ENCODE measurements around the gene KRTAP10-1.
"Not testable (repeated sequence)": the region's sequence is repeated elsewhere in the genome, so short reads cannot be mapped to it uniquely, and the experiment has no call there.

The KRTAP10-1 gene

DNA sequence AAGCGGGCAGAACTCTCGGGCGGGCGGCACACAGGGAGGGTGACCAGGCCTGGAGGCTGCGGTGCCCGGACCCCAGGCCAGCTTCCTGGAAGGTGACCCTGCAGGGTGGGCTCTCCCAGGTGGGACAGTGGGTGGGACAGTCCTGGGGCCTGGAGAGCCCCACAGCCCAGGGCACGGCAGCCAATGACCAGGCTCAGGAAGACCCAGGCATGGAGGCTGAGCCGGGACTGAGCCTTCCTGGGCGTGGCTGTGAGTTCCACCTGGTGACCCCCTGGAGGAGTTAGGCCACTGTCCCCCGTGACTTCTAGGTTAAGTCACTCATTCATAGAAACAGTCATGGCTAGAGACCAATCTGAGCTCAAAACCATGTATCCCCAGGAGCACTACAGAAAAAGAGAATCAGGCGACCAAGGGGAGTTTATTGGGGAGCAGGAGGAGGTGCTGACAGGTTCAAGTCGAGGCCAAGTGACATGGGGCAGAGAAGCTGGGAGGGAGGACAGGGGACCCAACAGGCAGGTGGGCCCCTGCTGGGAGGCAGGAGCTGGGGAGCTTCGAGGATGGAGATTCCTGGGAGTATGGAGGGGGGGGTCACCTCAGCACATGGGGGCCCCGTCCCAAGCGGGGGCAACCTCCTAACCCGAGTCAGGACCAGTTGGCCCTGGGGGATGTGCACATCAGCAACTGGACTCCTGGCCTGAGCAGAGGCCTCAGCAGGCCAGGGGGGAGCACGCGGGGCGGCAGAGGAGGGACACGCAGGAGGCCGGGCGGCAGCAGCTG is 39.2 kb upstream of the KRTAP10-1 start:
- Histone ChIP-seq H3K4me3 (ENCODE audit: low read depth in 1 of 2, low read length in 2 of 2) (no peak overlapping the region), H3K9me3 (ENCODE audit: control insufficient read depth in 1 of 2, low read length in 2 of 2) (peaks cover 0 to 7% of the 10 kb centered on the region in 2 donors), H3K9ac (ENCODE audit: low read depth in 1 of 2, low read length in 2 of 2) (no peak overlapping the region), H3K27me3 (ENCODE audit: control insufficient read depth in 1 of 2, insufficient read depth in 2 of 2, low read length in 2 of 2) (no peaks in the 10 kb centered on the region), H3K36me3 (ENCODE audit: control insufficient read depth in 1 of 2, insufficient read depth in 2 of 2, low read length in 2 of 2) (no peaks in the 10 kb centered on the region), H3K4me1 (ENCODE audit: control insufficient read depth in 1 of 2, insufficient read depth in 2 of 2, low read length in 2 of 2) (peaks cover 0 to 5% of the 10 kb centered on the region in 2 donors), H3K27ac (ENCODE audit: low read depth, low read length) (no peak overlapping the region)

DNA sequence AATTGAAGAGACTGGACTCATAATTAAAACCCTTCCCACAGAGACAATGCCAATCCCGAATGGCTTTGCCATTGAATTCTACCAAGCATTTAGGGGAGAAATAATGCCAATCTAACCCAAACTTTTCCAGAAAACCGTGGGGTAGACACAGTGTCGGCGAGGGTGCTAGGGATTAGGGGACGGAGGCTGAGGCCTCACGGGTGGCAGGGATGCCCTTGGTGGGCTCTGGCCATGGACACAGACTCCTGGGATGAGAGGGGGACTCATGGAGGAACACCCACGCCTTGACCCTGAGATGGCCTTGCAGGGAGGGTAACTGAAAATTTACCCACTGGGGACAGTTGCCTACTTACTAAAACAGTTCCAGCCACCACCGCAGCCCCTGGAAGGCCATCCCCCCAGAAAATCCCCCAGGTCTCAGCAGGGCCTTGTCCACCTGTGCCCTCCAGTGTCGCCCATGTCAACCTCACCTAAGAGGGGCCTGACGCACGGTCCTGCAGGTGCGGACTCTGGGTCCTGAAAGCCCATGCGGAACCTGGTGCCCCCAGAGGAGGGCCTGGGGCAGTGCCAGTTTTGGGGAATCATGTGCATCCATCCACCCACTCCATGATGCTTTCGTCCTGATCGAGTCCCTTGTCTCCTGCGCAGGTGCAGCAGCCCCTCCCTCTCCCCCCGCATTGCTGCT is 38.5 kb upstream of the KRTAP10-1 start:
- Histone ChIP-seq H3K4me1 (ENCODE audit: control insufficient read depth in 1 of 2, insufficient read depth in 2 of 2, low read length in 2 of 2) (peaks cover 0 to 6% of the 10 kb centered on the region in 2 donors), H3K4me3 (ENCODE audit: low read depth in 1 of 2, low read length in 2 of 2) (no peak overlapping the region), H3K27ac (ENCODE audit: low read depth, low read length) (no peak overlapping the region), H3K9me3 (ENCODE audit: control insufficient read depth in 1 of 2, low read length in 2 of 2) (peaks cover 0 to 7% of the 10 kb centered on the region in 2 donors), H3K27me3 (ENCODE audit: control insufficient read depth in 1 of 2, insufficient read depth in 2 of 2, low read length in 2 of 2) (no peaks in the 10 kb centered on the region), H3K36me3 (ENCODE audit: control insufficient read depth in 1 of 2, insufficient read depth in 2 of 2, low read length in 2 of 2) (no peaks in the 10 kb centered on the region), H3K9ac (ENCODE audit: low read depth in 1 of 2, low read length in 2 of 2) (no peak overlapping the region)

DNA sequence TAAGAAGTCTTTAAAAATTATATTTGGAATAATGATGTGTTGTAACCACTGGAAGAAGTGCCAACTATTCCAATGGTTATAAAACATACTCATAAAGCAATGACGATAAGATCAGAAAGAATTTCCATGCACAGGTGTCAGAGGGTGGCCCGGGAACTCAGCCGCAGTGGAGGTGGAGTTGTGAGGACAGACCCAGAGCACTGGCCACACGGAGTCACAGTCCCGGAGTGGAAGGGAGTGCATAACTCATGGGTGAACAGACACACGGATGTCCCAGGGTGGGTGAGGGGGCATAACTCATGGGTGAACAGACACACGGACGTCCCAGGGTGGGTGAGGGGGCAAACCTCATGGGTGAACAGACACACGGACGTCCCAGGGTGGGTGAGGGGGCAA is 36.0 kb upstream of the KRTAP10-1 start:
- H3K27me3 ChIP-seq (ENCODE audit: control insufficient read depth in 1 of 2, insufficient read depth in 2 of 2, low read length in 2 of 2) = no peaks in the 10 kb centered on the region
- no peak overlapping the region for H3K27ac ChIP-seq (ENCODE audit: low read depth, low read length)
- peaks cover 0 to 6% of the 10 kb centered on the region in 2 donors for H3K4me1 ChIP-seq (ENCODE audit: control insufficient read depth in 1 of 2, insufficient read depth in 2 of 2, low read length in 2 of 2)
- peaks cover 4 to 8% of the 10 kb centered on the region in 2 donors for H3K9me3 ChIP-seq (ENCODE audit: control insufficient read depth in 1 of 2, low read length in 2 of 2)
- H3K9ac ChIP-seq (ENCODE audit: low read depth in 1 of 2, low read length in 2 of 2) = no peak overlapping the region
- H3K4me3 ChIP-seq (ENCODE audit: low read depth in 1 of 2, low read length in 2 of 2) = no peak overlapping the region
- no peaks in the 10 kb centered on the region for H3K36me3 ChIP-seq (ENCODE audit: control insufficient read depth in 1 of 2, insufficient read depth in 2 of 2, low read length in 2 of 2)

DNA sequence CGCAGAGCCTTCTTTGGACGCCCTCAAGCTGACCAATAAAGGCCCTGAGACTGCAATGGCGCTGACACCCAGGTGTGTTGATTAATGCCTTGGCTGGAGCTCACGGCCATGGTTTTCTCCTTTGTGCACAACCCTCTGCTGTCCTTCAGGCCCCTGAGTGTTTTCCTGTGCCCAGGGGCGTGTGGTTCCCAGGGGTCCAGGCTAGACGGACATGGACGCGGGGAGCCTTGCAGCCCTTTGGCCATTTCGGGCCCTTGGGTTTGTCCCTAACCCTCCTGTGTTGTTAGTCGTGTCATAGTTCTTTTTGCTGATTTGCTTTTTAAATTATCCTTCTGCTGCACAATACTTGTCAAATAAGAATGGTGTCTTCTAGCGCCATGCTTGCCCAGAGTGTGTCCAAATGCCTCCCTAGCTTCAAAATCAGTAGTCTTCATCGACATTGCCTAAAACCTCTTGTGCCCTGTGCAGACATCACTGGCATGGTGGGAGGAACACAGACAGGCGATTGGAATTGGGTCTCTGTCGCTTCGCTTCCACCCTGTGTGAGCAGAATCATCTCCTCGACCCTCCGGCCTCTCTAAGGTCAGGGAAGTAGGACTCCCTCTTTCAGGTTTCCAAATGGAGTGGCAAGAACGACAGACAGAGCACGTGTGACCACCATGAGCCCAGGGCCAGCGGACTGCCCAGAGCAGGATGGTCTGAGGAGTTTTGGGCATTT is 35.5 kb upstream of the KRTAP10-1 start:
- H3K9me3 ChIP-seq (ENCODE audit: control insufficient read depth in 1 of 2, low read length in 2 of 2) = peaks cover 4% of the 10 kb centered on the region in 2 donors
- H3K4me1 ChIP-seq (ENCODE audit: control insufficient read depth in 1 of 2, insufficient read depth in 2 of 2, low read length in 2 of 2) = peaks cover 0 to 6% of the 10 kb centered on the region in 2 donors
- no peak overlapping the region for H3K4me3 ChIP-seq (ENCODE audit: low read depth in 1 of 2, low read length in 2 of 2)
- H3K36me3 ChIP-seq (ENCODE audit: control insufficient read depth in 1 of 2, insufficient read depth in 2 of 2, low read length in 2 of 2) = no peaks in the 10 kb centered on the region
- no peak overlapping the region for H3K9ac ChIP-seq (ENCODE audit: low read depth in 1 of 2, low read length in 2 of 2)
- H3K27me3 ChIP-seq (ENCODE audit: control insufficient read depth in 1 of 2, insufficient read depth in 2 of 2, low read length in 2 of 2) = no peaks in the 10 kb centered on the region
- no peak overlapping the region for H3K27ac ChIP-seq (ENCODE audit: low read depth, low read length)

DNA sequence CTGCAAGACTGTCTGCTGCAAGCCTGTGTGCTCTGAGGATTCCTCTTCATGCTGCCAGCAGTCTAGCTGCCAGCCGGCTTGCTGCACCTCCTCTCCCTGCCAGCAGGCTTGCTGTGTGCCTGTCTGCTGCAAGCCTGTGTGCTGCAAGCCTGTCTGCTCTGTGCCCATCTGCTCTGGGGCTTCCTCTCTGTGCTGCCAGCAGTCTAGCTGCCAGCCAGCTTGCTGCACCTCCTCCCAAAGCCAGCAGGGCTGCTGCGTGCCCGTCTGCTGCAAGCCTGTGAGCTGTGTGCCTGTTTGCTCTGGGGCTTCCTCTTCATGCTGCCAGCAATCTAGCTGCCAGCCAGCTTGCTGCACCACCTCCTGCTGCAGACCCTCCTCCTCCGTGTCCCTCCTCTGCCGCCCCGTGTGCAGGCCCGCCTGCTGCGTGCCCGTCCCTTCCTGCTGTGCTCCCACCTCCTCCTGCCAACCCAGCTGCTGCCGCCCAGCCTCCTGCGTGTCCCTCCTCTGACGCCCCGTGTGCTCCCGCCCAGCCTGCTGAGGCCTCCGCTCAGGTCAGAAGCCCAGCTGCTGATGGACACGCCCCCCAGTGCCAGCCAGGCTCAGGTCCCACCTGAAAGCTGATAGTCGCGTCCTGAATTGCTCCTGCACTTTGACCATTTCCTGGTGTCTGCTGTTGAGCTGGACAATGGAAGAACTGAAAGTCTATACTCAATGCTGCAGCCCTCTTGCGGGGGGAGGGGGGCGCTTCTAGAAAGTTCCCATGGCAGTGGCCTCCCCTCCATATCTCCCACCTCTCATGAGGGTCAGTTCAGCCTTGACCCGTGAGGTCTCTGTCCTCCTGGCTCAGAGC is 34.7 kb upstream of the KRTAP10-1 start:
- peak overlapping the region; percentile 29 to 36 for H3K4me3 ChIP-seq (ENCODE audit: low read depth in 1 of 2, low read length in 2 of 2)
- H3K4me1 ChIP-seq (ENCODE audit: control insufficient read depth in 1 of 2, insufficient read depth in 2 of 2, low read length in 2 of 2) = peaks cover 0 to 6% of the 10 kb centered on the region in 2 donors
- H3K36me3 ChIP-seq (ENCODE audit: control insufficient read depth in 1 of 2, insufficient read depth in 2 of 2, low read length in 2 of 2) = no peaks in the 10 kb centered on the region
- no peak overlapping the region for H3K27ac ChIP-seq (ENCODE audit: low read depth, low read length)
- H3K27me3 ChIP-seq (ENCODE audit: control insufficient read depth in 1 of 2, insufficient read depth in 2 of 2, low read length in 2 of 2) = no peaks in the 10 kb centered on the region
- H3K9ac ChIP-seq (ENCODE audit: low read depth in 1 of 2, low read length in 2 of 2) = no peak overlapping the region
- H3K9me3 ChIP-seq (ENCODE audit: control insufficient read depth in 1 of 2, low read length in 2 of 2) = peaks cover 4% of the 10 kb centered on the region in 2 donors

DNA sequence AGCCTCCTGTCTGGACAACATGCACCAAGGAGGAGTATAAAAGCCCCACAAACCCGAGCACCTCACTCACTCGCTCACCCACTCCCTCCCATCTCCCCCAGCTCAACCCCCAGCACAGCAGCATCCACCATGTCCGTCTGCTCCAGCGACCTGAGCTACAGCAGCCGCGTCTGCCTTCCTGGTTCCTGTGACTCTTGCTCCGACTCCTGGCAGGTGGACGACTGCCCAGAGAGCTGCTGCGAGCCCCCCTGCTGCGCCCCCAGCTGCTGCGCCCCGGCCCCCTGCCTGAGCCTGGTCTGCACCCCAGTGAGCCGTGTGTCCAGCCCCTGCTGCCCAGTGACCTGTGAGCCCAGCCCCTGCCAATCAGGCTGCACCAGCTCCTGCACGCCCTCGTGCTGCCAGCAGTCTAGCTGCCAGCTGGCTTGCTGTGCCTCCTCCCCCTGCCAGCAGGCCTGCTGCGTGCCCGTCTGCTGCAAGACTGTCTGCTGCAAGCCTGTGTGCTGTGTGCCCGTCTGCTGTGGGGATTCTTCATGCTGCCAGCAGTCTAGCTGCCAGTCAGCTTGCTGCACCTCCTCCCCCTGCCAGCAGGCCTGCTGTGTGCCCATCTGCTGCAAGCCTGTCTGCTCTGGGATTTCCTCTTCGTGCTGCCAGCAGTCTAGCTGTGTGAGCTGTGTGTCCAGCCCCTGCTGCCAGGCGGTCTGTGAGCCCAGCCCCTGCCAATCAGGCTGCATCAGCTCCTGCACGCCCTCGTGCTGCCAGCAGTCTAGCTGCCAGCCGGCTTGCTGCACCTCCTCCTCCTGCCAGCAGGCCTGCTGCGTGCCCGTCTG is 33.8 kb upstream of the KRTAP10-1 start, which contains the start of gene KRTAP10-4:
TSS of gene KRTAP10-4 (plus strand) at position 100 of the 827 bp plus-strand sequence. CDS start at position 130, 30 bp downstream.
- H3K4me3 ChIP-seq (ENCODE audit: low read depth in 1 of 2, low read length in 2 of 2) = peak within 1 kb of the TSS; percentile 3 to 36
- H3K27ac ChIP-seq (ENCODE audit: low read depth, low read length); H3K4me1 ChIP-seq (ENCODE audit: control insufficient read depth in 1 of 2, insufficient read depth in 2 of 2, low read length in 2 of 2); H3K36me3 ChIP-seq (ENCODE audit: control insufficient read depth in 1 of 2, insufficient read depth in 2 of 2, low read length in 2 of 2); H3K27me3 ChIP-seq (ENCODE audit: control insufficient read depth in 1 of 2, insufficient read depth in 2 of 2, low read length in 2 of 2); H3K9ac ChIP-seq (ENCODE audit: low read depth in 1 of 2, low read length in 2 of 2); H3K9me3 ChIP-seq (ENCODE audit: control insufficient read depth in 1 of 2, low read length in 2 of 2): not testable (repeated sequence)

DNA sequence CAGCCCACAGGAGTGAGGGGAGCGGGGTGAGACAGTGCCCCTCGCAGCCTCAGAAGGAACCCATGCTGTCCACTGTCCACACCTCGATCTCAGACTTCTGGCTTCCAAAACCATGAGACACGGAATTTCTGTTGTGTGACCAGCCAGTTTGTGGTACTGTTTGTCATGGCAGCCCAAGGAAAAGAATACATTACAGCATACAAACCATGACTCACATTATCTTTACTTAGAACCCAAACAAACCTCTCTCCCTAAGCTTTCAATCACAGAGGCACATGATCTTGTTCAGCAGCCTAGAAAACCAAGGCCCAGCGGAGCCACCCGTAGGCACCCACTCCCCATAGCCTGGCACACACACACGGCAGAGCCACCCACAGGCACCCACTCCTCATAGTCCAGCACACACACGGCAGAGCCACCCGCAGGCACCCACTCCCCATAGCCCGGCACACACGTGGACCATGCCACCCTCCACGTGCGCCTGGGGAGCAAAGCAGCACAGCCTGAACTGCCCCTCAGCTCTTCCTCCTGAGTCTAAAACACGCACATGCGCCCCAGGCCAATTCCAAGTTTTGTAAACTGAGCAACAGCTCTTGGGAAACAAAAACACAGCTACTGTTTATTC is 33.1 kb upstream of the KRTAP10-1 start:
- Histone ChIP-seq H3K4me1 (ENCODE audit: control insufficient read depth in 1 of 2, insufficient read depth in 2 of 2, low read length in 2 of 2) (peaks cover 0 to 6% of the 10 kb centered on the region in 2 donors), H3K9me3 (ENCODE audit: control insufficient read depth in 1 of 2, low read length in 2 of 2) (peaks cover 4% of the 10 kb centered on the region in 2 donors), H3K4me3 (ENCODE audit: low read depth in 1 of 2, low read length in 2 of 2) (no peak overlapping the region), H3K27ac (ENCODE audit: low read depth, low read length) (no peak overlapping the region), H3K36me3 (ENCODE audit: control insufficient read depth in 1 of 2, insufficient read depth in 2 of 2, low read length in 2 of 2) (no peaks in the 10 kb centered on the region), H3K27me3 (ENCODE audit: control insufficient read depth in 1 of 2, insufficient read depth in 2 of 2, low read length in 2 of 2) (no peaks in the 10 kb centered on the region), H3K9ac (ENCODE audit: low read depth in 1 of 2, low read length in 2 of 2) (no peak overlapping the region)

DNA sequence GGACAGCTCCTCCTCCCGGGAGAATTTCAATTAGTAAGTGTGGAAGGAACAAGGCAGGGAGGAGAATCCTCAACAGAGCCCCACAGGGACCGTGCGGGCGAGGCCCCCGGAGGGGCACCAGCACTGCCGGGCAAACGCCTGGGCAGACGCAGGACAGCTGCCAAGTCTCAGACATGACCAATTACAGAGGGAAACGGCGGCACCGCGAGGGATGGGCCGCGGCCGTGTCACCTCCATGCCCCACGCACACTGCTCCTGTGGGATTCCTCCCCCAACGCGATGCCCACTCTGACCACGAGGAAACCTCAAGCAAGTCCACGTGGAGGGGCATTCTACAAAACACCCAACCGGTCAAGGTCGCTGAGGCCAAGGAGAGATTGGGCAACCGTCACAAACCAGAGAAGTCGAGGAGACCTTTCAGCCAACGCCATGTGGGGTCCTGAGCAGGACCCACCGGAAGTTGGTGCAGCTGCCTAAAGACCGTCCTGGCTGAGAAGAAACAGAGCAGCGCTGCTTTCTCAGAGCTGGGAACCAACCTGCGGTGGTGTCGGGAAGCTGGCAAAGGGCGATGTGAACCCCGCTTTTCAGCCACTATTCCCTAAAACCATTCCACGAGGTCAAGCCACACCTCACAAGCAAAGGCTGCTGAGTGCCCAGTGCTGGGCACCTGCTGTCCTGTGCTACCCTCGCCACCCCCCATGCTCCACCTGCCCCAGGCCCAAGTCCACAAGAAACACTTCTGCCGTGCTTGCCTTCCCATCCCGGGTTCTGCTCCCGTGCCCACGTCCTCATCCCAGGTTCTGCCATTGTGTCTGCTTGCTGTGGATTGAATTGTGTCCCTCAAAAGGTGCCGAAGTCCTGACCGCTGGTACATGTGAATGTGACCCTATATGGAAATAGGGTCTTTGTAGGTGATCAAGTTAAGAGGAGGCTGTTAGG is 32.1 kb upstream of the KRTAP10-1 start:
- H3K27ac ChIP-seq (ENCODE audit: low read depth, low read length) = no peak overlapping the region
- H3K4me3 ChIP-seq (ENCODE audit: low read depth in 1 of 2, low read length in 2 of 2) = no peak overlapping the region
- H3K9me3 ChIP-seq (ENCODE audit: control insufficient read depth in 1 of 2, low read length in 2 of 2) = peaks cover 2 to 4% of the 10 kb centered on the region in 2 donors

More for the DNA sequence above, 32.1 kb upstream of the KRTAP10-1 start:
- Histone ChIP-seq H3K36me3 (ENCODE audit: control insufficient read depth in 1 of 2, insufficient read depth in 2 of 2, low read length in 2 of 2) (no peaks in the 10 kb centered on the region), H3K27me3 (ENCODE audit: control insufficient read depth in 1 of 2, insufficient read depth in 2 of 2, low read length in 2 of 2) (no peaks in the 10 kb centered on the region), H3K4me1 (ENCODE audit: control insufficient read depth in 1 of 2, insufficient read depth in 2 of 2, low read length in 2 of 2) (peaks cover 0 to 6% of the 10 kb centered on the region in 2 donors), H3K9ac (ENCODE audit: low read depth in 1 of 2, low read length in 2 of 2) (no peak overlapping the region)

All from duodenal mucosa (tissue), 2 donors.